K562 (cell line): ENCODE results near the gene PURA. TPM values are rescaled to one million over a fixed set of nuclear protein-coding genes. Genes with fewer than 3 reads are reported as not detected.

Experiments used
- ATF2 ChIP-seq: sonication (generic); formaldehyde crosslinking; IDR thresholded peaks from 2 replicates; pipeline ENCODE4 v1.8.1; 2022; ENCODE audit warnings: missing genetic modification reagents
- CREBBP ChIP-seq: IDR thresholded peaks from one replicate; pipeline ENCODE4 v1.6.1; 2012; ENCODE audit warnings: low read depth, mild to moderate bottlenecking, control low read depth, inconsistent platforms, low read length
- EHMT2 ChIP-seq: fragments of 450-650 bp; IDR thresholded peaks from 2 replicates; pipeline ENCODE4 v1.6.1; 2018; ENCODE audit warnings: antibody characterized with exemption
- ELK3 ChIP-seq: fragments of 450-650 bp; formaldehyde crosslinking; IDR thresholded peaks from 2 replicates; pipeline ENCODE4 v1.4.0; 2020; ENCODE audit warnings: mild to moderate bottlenecking
- FOXK1 ChIP-seq: sonication (generic); formaldehyde crosslinking; IDR thresholded peaks from 2 replicates; pipeline ENCODE4 v1.8.0; 2022; ENCODE audit warnings: missing genetic modification reagents, mild to moderate bottlenecking, borderline replicate concordance
- HMGN3 ChIP-seq: IDR thresholded peaks from 2 replicates; pipeline ENCODE4 v1.6.1; 2011; ENCODE audit warnings: borderline replicate concordance, low read depth, mild to moderate bottlenecking, mixed read lengths, low read length; ENCODE audit not compliant: insufficient read length; ENCODE audit errors: extremely low read depth
- ID3 ChIP-seq, 2 experiments: fragments of 250-450 bp in 1 of 2; fragments of 450-650 bp in 1 of 2; sonication (Bioruptor Pico) in 1 of 2; IDR thresholded peaks; 2 replicates each; pipeline versions ENCODE4 v1.6.1 to v1.8.0; 2016 to 2021; ENCODE audit warnings: mild to moderate bottlenecking in 2 of 2, moderate library complexity in 2 of 2, missing compliant biosample characterization in 1 of 2, missing genetic modification characterization in 1 of 2
- JUNB ChIP-seq: fragments of 450-650 bp; formaldehyde crosslinking; conservative IDR thresholded peaks from 2 replicates; pipeline ENCODE4 v1.4.0; 2020; ENCODE audit warnings: mild to moderate bottlenecking
- MAX ChIP-seq: sonication (generic); formaldehyde crosslinking; IDR thresholded peaks from 2 replicates; pipeline ENCODE4 v1.9.0; 2022; ENCODE audit warnings: mild to moderate bottlenecking, missing genetic modification reagents
- MTA3 ChIP-seq: fragments of 450-650 bp; formaldehyde crosslinking; IDR thresholded peaks from 2 replicates; pipeline ENCODE4 v1.6.1; 2017; ENCODE audit warnings: mild to moderate bottlenecking, borderline replicate concordance
- PHF8 ChIP-seq: fragments of 200-600 bp; sonication (generic); IDR thresholded peaks from 2 replicates; pipeline ENCODE4 v1.6.1; 2012; ENCODE audit warnings: mixed run types, mild to moderate bottlenecking, inconsistent platforms, low read length, moderate library complexity, borderline replicate concordance
- PML ChIP-seq: IDR thresholded peaks from 2 replicates; pipeline ENCODE4 v1.6.1; 2012; ENCODE audit warnings: low read length, inconsistent platforms
- RBM39 ChIP-seq: fragments of 200-400 bp; formaldehyde crosslinking; optimal IDR thresholded peaks from 2 replicates; pipeline ENCODE3; 2018; ENCODE audit warnings: low read depth, low read length
- ZHX1 ChIP-seq: fragments of 150-350 bp; conservative IDR thresholded peaks from 2 replicates; pipeline ENCODE4 v1.6.1; 2014; ENCODE audit warnings: low read length
- ZNF354B ChIP-seq: fragments of 250-450 bp; sonication (Bioruptor Pico); IDR thresholded peaks from 2 replicates; pipeline ENCODE4 v1.4.0; 2020
- ZNF592 ChIP-seq: fragments of 450-650 bp; IDR thresholded peaks from 2 replicates; pipeline ENCODE4 v1.6.1; 2017; ENCODE audit warnings: antibody characterized with exemption, mild to moderate bottlenecking
- polyA plus RNA-seq, 8 experiments: library from polyadenylated mRNA; depleted of rRNA in 4 of 8; stranded (reverse) in 5 of 8; unstranded in 3 of 8; fragments of >200 nt; fragmentation: Nextera tagmentation in 2 of 8; fragmentation: Illumina TruSeq in 1 of 8; extraction: Ambion mirVana in 2 of 8; extraction: Trizol in 1 of 8; gene quantifications; 2 replicates each; pipeline versions ENCODE4 v1.2.1 to v1.2.3, GENCODE V29; 2011 to 2014; ENCODE audit warnings: inconsistent platforms in 1 of 8, missing spikeins in 1 of 8
- total RNA-seq, 7 experiments: library from RNA; depleted of rRNA in 6 of 7; stranded (reverse); fragments of >200 nt in 6 of 7; fragmentation: Illumina TruSeq in 2 of 7; extraction: Trizol in 2 of 7; gene quantifications; 2 replicates each; pipeline versions ENCODE4 v1.2.1 to v1.2.3, GENCODE V29; 2011 to 2021; ENCODE audit warnings: low replicate concordance in 1 of 7

Gene PURA
- total and polyA plus RNA-seq, 9 of the 15 experiments (the other 6 are each of a cell fraction or from before 2014, with no cell fraction given), result 3.2 to 11.1 (median 5.4) TPM

- no peak for TF ChIP-seq ID3 (CRISPR knock-in tag; IDR thresholded peaks at IDR 0.05)
- no peak for TF ChIP-seq ID3 (tag; IDR thresholded peaks at IDR 0.05)
- no peak for TF ChIP-seq CREBBP
- no peak for TF ChIP-seq RBM39
- no peak for TF ChIP-seq ZNF354B (CRISPR knock-in tag)
- TF ChIP-seq EHMT2, result no peak
- TF ChIP-seq ZNF592, result 0 out of 2 replicates have a peak, but pooled peaks have one; percentile 25
- peak; percentile 38; the same call in 1 of the 2 replicates for TF ChIP-seq MAX
- TF ChIP-seq ELK3, result no peak
- TF ChIP-seq ZHX1, result peak; percentile 94; the same call in 1 of the 2 replicates
- TF ChIP-seq JUNB, result no peak
- TF ChIP-seq PHF8, result peak; percentile 53; the same call in 1 of the 2 replicates
- TF ChIP-seq MTA3, result no peak
- TF ChIP-seq HMGN3, result peak; percentile 33
- 0 out of 2 replicates have a peak, but pooled peaks have one; percentile 21 for TF ChIP-seq PML
- TF ChIP-seq ATF2, result no peak
- TF ChIP-seq FOXK1 (CRISPR knock-in tag), result no peak
Observed at GRCh38 chr5:140113699-140114263, at the start of gene PURA (continued).
